Esophagus muscularis mucosa (tissue), 4 donors: Measurements from ENCODE around the gene LRCOL1. TPM values are rescaled to one million over a fixed set of nuclear protein-coding genes. Genes with fewer than 3 reads are reported as not detected.

Experiments used
- DNase-seq: peaks from one replicate; pipeline ENCODE4 v3.0.0-alpha.2; 2017; ENCODE audit errors: extremely low spot score
- H3K27ac ChIP-seq, 4 donors: fragments of 200-600 bp; sonication (generic); replicated peaks in 1 of 4; 1 replicate in 3 of 4; 2 replicates in 1 of 4; pipeline ENCODE4 v1.5.1; 2016 to 2019; ENCODE audit warnings: mild to moderate bottlenecking in 1 of 4
- H3K27me3 ChIP-seq, 4 donors: fragments of 200-600 bp; sonication (generic); one replicate each; pipeline versions ENCODE4 v1.5.1 to v1.6.0; 2016 to 2019
- H3K36me3 ChIP-seq, 4 donors: fragments of 200-600 bp; sonication (generic); one replicate each; pipeline ENCODE4 v1.5.1; 2016 to 2019
- H3K4me1 ChIP-seq, 4 donors: fragments of 200-600 bp; sonication (generic); one replicate each; pipeline ENCODE4 v1.5.1; 2016 to 2019
- H3K4me3 ChIP-seq, 4 donors: fragments of 200-600 bp; sonication (generic); 1 replicate in 2 of 4; 2 replicates in 2 of 4; pipeline ENCODE4 v1.5.1; 2016 to 2019; ENCODE audit warnings: mild to moderate bottlenecking in 4 of 4, moderate library complexity in 1 of 4
- H3K9me3 ChIP-seq, 4 donors: fragments of 200-600 bp; sonication (generic); 1 replicate in 3 of 4; 2 replicates in 1 of 4; pipeline ENCODE4 v1.5.1; 2016 to 2019
- CTCF ChIP-seq, 3 experiments: fragments of 200-600 bp in 2 of 3; fragments of 450-650 bp in 1 of 3; sonication (generic) in 2 of 3; IDR thresholded peaks; one replicate each; pipeline ENCODE4 v1.5.1; 2017 to 2019; ENCODE audit warnings: antibody characterized with exemption in 3 of 3, mild to moderate bottlenecking in 2 of 3, moderate library complexity in 1 of 3
- EP300 ChIP-seq: sonication (generic); formaldehyde crosslinking; IDR thresholded peaks from one replicate; pipeline ENCODE4 v1.6.1; 2017; ENCODE audit warnings: antibody characterized with exemption
- POLR2A ChIP-seq: fragments of 450-650 bp; IDR thresholded peaks from one replicate; pipeline ENCODE4 v1.6.1; 2017; ENCODE audit warnings: antibody characterized with exemption, moderate library complexity, mild to moderate bottlenecking, low read depth
- POLR2AphosphoS5 ChIP-seq, 2 donors: sonication (generic); formaldehyde crosslinking; IDR thresholded peaks; one replicate each; pipeline ENCODE4 v1.6.1; 2017; ENCODE audit warnings: antibody characterized with exemption in 2 of 2
- WGBS: methylation state at CpG from one replicate; pipeline ENCODE4 v1.1.5; 2018; 5-methylcytosine and 5-hydroxymethylcytosine counted together
- intact Hi-C: fragments of 100-400 bp; cut with DNase I; formaldehyde crosslinking; loops from one replicate; pipeline ENCODE4 v1.15.1; 2023
- total RNA-seq, 4 donors: library from RNA; depleted of rRNA; stranded (reverse); fragments of >200 nt; gene quantifications; one replicate each; pipeline versions ENCODE4 v1.1.0 to v1.2.1, GENCODE V29; 2016

Gene LRCOL1
- total RNA-seq, 4 donors from 2014 or later: not detected

GRCh38 chr12:132560614-132561426 is 49.6 kb downstream of the LRCOL1 start:
- TF ChIP-seq EP300: no peak
- no peak for TF ChIP-seq POLR2AphosphoS5 (IDR thresholded peaks at IDR 0.05)
- peak; percentile 41 to 58 (median 42) for TF ChIP-seq CTCF (IDR thresholded peaks at IDR 0.05)
- WGBS: 4% methylated on average over 21 of the region's 49 CpGs
- no peaks in the 10 kb centered on the region for H3K9me3 ChIP-seq
- no peak overlapping the region for H3K27ac ChIP-seq
- peaks cover 16 to 39% (median 31%) of the 10 kb centered on the region in 4 donors for H3K4me1 ChIP-seq
- H3K36me3 ChIP-seq: peaks cover 0 to 19% (median 0%) of the 10 kb centered on the region in 4 donors
- intact Hi-C loops: no loop called here
- DNase-seq: no peak
- peak overlapping the region; percentile 68 to 78 (median 71) for H3K4me3 ChIP-seq
- H3K27me3 ChIP-seq: no peaks in the 10 kb centered on the region

- WGBS: no CpG with 5 or more reads among the region's 36 CpGs
- intact Hi-C loops: no loop called here
- no peaks in the 10 kb centered on the region for H3K9me3 ChIP-seq
- no peak for DNase-seq
- peak overlapping the region in 1 of 4 donors; percentile 23 for H3K27ac ChIP-seq
- peaks cover 16 to 39% (median 31%) of the 10 kb centered on the region in 4 donors for H3K4me1 ChIP-seq
- no peak for TF ChIP-seq POLR2A
- TF ChIP-seq POLR2AphosphoS5 (IDR thresholded peaks at IDR 0.05): no peak
- no peak for TF ChIP-seq CTCF (IDR thresholded peaks at IDR 0.05)
- TF ChIP-seq EP300: no peak
- H3K4me3 ChIP-seq: peak overlapping the region; percentile 68 to 78 (median 71)
- H3K36me3 ChIP-seq: peaks cover 0 to 19% (median 0%) of the 10 kb centered on the region in 4 donors
- no peaks in the 10 kb centered on the region for H3K27me3 ChIP-seq
These were observed 50.1 kb downstream of the LRCOL1 start for GRCh38 chr12:132560364-132560613.

- intact Hi-C loops: no loop called here
- peak overlapping the region in 1 of 4 donors; percentile 23 for H3K27ac ChIP-seq
These were observed 50.6 kb downstream of the LRCOL1 start for GRCh38 chr12:132559652-132560363.

GRCh38 chr12:132558861-132559623 is 51.3 kb downstream of the LRCOL1 start:
- Histone ChIP-seq H3K4me1 (peaks cover 16 to 39% (median 31%) of the 10 kb centered on the region in 4 donors), H3K27ac (no peak overlapping the region), H3K9me3 (no peaks in the 10 kb centered on the region), H3K27me3 (no peaks in the 10 kb centered on the region), H3K4me3 (peak overlapping the region; percentile 68 to 78 (median 71)), H3K36me3 (peaks cover 0 to 14% (median 3%) of the 10 kb centered on the region in 4 donors)
- TF ChIP-seq CTCF (IDR thresholded peaks at IDR 0.05) (no peak), EP300 (no peak), POLR2A (no peak), POLR2AphosphoS5 (IDR thresholded peaks at IDR 0.05) (no peak)
- 71% methylated on average over 42 of the region's 45 CpGs for WGBS
- DNase-seq: no peak
- intact Hi-C loops: no loop called here

More at GRCh38 chr12:132559652-132560363, 50.6 kb downstream of the LRCOL1 start:
- Histone ChIP-seq H3K27me3 (no peaks in the 10 kb centered on the region), H3K36me3 (peaks cover 0 to 14% (median 0%) of the 10 kb centered on the region in 4 donors), H3K4me3 (peak overlapping the region; percentile 68 to 78 (median 71)), H3K4me1 (peaks cover 16 to 39% (median 31%) of the 10 kb centered on the region in 4 donors), H3K9me3 (no peaks in the 10 kb centered on the region)
- WGBS: no CpG with 5 or more reads among the region's 98 CpGs
- TF ChIP-seq POLR2A (no peak), EP300 (no peak), CTCF (IDR thresholded peaks at IDR 0.05) (no peak), POLR2AphosphoS5 (IDR thresholded peaks at IDR 0.05) (no peak)
- no peak for DNase-seq
